ENCODE data around the gene KLHL20. TPM values are rescaled to one million over a fixed set of nuclear protein-coding genes. Genes with fewer than 3 reads are reported as not detected.
"Not testable (repeated sequence)": the region's sequence is repeated elsewhere in the genome, so short reads cannot be mapped to it uniquely, and the experiment has no call there.

Gene KLHL20
- total and polyA plus RNA-seq, 2 experiments from 2014 or later = 12.3 to 14.5 TPM

- TF ChIP-seq ZNF462 (CRISPR knock-in tag; IDR thresholded peaks at IDR 0.05) (no peak), ZNF114 (CRISPR knock-in tag; IDR thresholded peaks at IDR 0.05) (no peak)
These were observed 2.5 kb downstream of the KLHL20 start (continued) for GRCh38 chr1:173717238-173717637.

- H4K20me1 ChIP-seq (replicated peaks; ENCODE audit: insufficient read depth); H3K9me2 ChIP-seq (ENCODE audit: insufficient read depth); H3K4me1 ChIP-seq (ENCODE audit: insufficient read depth); H3K4me1 Mint-ChIP-seq; H3K79me2 ChIP-seq (replicated peaks; ENCODE audit: insufficient read depth); H3K27me3 ChIP-seq (ENCODE audit: insufficient read depth); DNase-seq (ENCODE audit: low spot score); H3K27ac ChIP-seq (ENCODE audit: low read depth); H3K36me3 ChIP-seq (ENCODE audit: insufficient read depth); H3K27ac Mint-ChIP-seq; H3K4me2 ChIP-seq; H3K4me3 Mint-ChIP-seq; H3K27me3 Mint-ChIP-seq (ENCODE audit: insufficient read depth, low read depth, poor library complexity); H2AFZ ChIP-seq; ATAC-seq; H3K4me3 ChIP-seq; H3F3A ChIP-seq (replicated peaks; ENCODE audit: low read depth): not testable (repeated sequence)
- Mint-ChIP-seq H3K9me3 (peaks cover 34% of the 10 kb centered on the region), H3K36me3 (ENCODE audit: low read depth) (peaks cover 44% of the 10 kb centered on the region)
These were observed 16.6 kb downstream of the KLHL20 start for GRCh38 chr1:173731331-173731730.

DNA sequence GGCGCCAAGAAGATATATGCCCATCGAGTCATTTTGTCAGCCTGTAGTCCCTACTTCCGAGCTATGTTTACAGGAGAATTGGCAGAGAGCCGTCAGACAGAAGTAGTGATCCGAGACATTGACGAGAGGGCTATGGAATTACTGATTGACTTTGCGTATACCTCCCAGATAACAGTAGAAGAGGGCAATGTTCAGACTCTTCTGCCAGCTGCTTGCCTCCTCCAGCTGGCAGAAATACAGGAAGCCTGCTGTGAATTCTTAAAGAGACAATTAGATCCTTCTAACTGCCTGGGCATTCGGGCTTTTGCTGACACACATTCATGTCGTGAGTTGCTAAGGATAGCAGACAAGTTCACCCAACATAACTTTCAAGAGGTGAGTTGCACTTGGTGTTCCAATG, 19.1 kb downstream of the KLHL20 start:
- H3K27ac Mint-ChIP-seq = no peak overlapping the region
- DNase-seq (ENCODE audit: low spot score) (no peak), ATAC-seq (no peak)
- Histone ChIP-seq H3K36me3 (ENCODE audit: insufficient read depth) (no peaks in the 10 kb centered on the region; the same call in 1 of the 2 replicates), H4K20me1 (replicated peaks; ENCODE audit: insufficient read depth) (0 out of 2 replicates have a peak, but pooled peaks cover 6% of the 10 kb centered on the region), H2AFZ (no peak overlapping the region), H3K9me2 (ENCODE audit: insufficient read depth) (no peaks in the 10 kb centered on the region), H3F3A (replicated peaks; ENCODE audit: low read depth) (no peaks in the 10 kb centered on the region), H3K4me2 (no peak overlapping the region), H3K27ac (ENCODE audit: low read depth) (no peak overlapping the region), H3K4me1 (ENCODE audit: insufficient read depth) (no peaks in the 10 kb centered on the region), H3K4me3 (no peak overlapping the region), H3K27me3 (ENCODE audit: insufficient read depth) (no peaks in the 10 kb centered on the region), H3K79me2 (replicated peaks; ENCODE audit: insufficient read depth) (peaks cover 19% of the 10 kb centered on the region)
- H3K4me1 Mint-ChIP-seq = no peaks in the 10 kb centered on the region
- peaks cover 10% of the 10 kb centered on the region for H3K9me3 Mint-ChIP-seq
- H3K4me3 Mint-ChIP-seq = no peak overlapping the region
- H3K27me3 Mint-ChIP-seq (ENCODE audit: insufficient read depth, low read depth, poor library complexity) = peaks cover 6% of the 10 kb centered on the region
- peaks cover 25% of the 10 kb centered on the region for H3K36me3 Mint-ChIP-seq (ENCODE audit: low read depth)
- TF ChIP-seq ZNF331 (CRISPR knock-in tag; IDR thresholded peaks at IDR 0.05; ENCODE audit: low read depth) (no peak), ZNF114 (CRISPR knock-in tag; IDR thresholded peaks at IDR 0.05) (no peak), NANOG (IDR thresholded peaks at IDR 0.05; ENCODE audit: borderline replicate concordance) (no peak), CREB1 (CRISPR knock-in tag; IDR thresholded peaks at IDR 0.05; ENCODE audit: low read depth) (no peak), POLR2AphosphoS5 (IDR thresholded peaks at IDR 0.05; ENCODE audit: low read depth) (no peak), EZH2phosphoT487 (IDR thresholded peaks at IDR 0.05; ENCODE audit: unreplicated experiment) (no peak)
- TF ChIP-seq, protein P1, sequence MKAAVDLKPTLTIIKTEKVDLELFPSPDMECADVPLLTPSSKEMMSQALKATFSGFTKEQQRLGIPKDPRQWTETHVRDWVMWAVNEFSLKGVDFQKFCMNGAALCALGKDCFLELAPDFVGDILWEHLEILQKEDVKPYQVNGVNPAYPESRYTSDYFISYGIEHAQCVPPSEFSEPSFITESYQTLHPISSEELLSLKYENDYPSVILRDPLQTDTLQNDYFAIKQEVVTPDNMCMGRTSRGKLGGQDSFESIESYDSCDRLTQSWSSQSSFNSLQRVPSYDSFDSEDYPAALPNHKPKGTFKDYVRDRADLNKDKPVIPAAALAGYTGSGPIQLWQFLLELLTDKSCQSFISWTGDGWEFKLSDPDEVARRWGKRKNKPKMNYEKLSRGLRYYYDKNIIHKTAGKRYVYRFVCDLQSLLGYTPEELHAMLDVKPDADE (IDR thresholded peaks at IDR 0.05) = no peak
- TF ChIP-seq, protein P2, sequence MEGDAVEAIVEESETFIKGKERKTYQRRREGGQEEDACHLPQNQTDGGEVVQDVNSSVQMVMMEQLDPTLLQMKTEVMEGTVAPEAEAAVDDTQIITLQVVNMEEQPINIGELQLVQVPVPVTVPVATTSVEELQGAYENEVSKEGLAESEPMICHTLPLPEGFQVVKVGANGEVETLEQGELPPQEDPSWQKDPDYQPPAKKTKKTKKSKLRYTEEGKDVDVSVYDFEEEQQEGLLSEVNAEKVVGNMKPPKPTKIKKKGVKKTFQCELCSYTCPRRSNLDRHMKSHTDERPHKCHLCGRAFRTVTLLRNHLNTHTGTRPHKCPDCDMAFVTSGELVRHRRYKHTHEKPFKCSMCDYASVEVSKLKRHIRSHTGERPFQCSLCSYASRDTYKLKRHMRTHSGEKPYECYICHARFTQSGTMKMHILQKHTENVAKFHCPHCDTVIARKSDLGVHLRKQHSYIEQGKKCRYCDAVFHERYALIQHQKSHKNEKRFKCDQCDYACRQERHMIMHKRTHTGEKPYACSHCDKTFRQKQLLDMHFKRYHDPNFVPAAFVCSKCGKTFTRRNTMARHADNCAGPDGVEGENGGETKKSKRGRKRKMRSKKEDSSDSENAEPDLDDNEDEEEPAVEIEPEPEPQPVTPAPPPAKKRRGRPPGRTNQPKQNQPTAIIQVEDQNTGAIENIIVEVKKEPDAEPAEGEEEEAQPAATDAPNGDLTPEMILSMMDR (conservative IDR thresholded peaks at IDR 0.05; ENCODE audit: low read depth in 2 of 2) = no peak

All from GM23338 (cell line).